ENCODE measurements around the gene TMEM171.

DNA sequence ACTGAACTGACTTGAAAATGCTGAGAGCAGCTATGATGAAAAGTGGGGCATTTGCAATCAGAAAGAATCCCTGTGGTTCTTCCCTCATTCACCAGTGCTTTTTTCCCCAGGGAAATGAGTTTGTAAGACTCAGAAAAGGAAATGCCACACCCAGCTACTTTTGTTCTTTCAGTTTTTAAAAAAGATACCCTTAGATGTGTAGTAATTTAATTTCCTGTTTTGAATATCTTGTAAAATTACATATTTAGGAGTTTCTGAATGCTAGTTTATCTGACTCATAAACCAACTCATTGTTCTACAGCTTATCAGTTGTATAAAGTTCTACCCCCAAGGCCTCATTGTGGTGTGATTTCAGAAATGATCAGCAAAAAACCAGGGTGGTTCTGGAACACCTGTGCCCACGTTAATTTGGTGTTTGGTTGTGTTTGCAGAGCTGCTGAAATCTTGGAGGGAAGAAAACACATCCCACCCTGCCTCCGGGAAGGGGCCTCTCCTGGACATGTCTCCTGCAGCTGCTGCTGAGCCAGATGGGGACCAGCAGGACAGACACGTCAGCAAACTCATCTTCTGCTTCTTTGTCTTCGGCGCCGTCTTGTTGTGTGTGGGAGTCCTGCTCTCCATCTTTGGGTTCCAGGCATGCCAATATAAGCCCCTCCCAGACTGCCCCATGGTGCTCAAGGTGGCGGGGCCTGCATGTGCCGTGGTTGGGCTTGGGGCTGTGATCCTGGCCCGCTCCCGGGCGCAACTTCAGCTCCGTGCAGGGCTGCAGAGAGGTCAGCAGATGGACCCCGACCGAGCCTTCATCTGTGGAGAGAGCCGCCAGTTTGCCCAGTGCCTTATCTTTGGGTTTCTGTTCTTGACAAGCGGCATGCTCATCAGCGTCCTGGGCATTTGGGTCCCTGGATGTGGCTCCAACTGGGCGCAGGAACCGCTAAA, 2.8 kb downstream of the TMEM171 start:
- TF ChIP-seq CSDC2 (CRISPR knock-in tag; IDR thresholded peaks at IDR 0.05) (no peak), ARNTL (CRISPR knock-in tag; IDR thresholded peaks at IDR 0.05; ENCODE audit: borderline replicate concordance, low read depth) (no peak), TCF4 (CRISPR knock-in tag; IDR thresholded peaks at IDR 0.05; ENCODE audit: borderline replicate concordance) (no peak), RARB (CRISPR knock-in tag; IDR thresholded peaks at IDR 0.05) (no peak), PATZ1 (CRISPR knock-in tag; IDR thresholded peaks at IDR 0.05; ENCODE audit: borderline replicate concordance) (no peak), ZFP3 (CRISPR knock-in tag; IDR thresholded peaks at IDR 0.05) (no peak), BACH2 (CRISPR knock-in tag; IDR thresholded peaks at IDR 0.05; ENCODE audit: borderline replicate concordance) (no peak), GLIS3 (CRISPR knock-in tag; IDR thresholded peaks at IDR 0.05) (no peak)
- TF ChIP-seq, protein P1, sequence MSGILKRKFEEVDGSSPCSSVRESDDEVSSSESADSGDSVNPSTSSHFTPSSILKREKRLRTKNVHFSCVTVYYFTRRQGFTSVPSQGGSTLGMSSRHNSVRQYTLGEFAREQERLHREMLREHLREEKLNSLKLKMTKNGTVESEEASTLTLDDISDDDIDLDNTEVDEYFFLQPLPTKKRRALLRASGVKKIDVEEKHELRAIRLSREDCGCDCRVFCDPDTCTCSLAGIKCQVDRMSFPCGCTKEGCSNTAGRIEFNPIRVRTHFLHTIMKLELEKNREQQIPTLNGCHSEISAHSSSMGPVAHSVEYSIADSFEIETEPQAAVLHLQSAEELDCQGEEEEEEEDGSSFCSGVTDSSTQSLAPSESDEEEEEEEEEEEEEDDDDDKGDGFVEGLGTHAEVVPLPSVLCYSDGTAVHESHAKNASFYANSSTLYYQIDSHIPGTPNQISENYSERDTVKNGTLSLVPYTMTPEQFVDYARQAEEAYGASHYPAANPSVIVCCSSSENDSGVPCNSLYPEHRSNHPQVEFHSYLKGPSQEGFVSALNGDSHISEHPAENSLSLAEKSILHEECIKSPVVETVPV (CRISPR knock-in tag; IDR thresholded peaks at IDR 0.05), result no peak
- TF ChIP-seq, protein P2, sequence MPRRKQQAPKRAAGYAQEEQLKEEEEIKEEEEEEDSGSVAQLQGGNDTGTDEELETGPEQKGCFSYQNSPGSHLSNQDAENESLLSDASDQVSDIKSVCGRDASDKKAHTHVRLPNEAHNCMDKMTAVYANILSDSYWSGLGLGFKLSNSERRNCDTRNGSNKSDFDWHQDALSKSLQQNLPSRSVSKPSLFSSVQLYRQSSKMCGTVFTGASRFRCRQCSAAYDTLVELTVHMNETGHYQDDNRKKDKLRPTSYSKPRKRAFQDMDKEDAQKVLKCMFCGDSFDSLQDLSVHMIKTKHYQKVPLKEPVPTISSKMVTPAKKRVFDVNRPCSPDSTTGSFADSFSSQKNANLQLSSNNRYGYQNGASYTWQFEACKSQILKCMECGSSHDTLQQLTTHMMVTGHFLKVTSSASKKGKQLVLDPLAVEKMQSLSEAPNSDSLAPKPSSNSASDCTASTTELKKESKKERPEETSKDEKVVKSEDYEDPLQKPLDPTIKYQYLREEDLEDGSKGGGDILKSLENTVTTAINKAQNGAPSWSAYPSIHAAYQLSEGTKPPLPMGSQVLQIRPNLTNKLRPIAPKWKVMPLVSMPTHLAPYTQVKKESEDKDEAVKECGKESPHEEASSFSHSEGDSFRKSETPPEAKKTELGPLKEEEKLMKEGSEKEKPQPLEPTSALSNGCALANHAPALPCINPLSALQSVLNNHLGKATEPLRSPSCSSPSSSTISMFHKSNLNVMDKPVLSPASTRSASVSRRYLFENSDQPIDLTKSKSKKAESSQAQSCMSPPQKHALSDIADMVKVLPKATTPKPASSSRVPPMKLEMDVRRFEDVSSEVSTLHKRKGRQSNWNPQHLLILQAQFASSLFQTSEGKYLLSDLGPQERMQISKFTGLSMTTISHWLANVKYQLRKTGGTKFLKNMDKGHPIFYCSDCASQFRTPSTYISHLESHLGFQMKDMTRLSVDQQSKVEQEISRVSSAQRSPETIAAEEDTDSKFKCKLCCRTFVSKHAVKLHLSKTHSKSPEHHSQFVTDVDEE (CRISPR knock-in tag; IDR thresholded peaks at IDR 0.05), result no peak
